GM12878 (cell line): ENCODE data around the gene PIWIL4. TPM values are rescaled to one million over a fixed set of nuclear protein-coding genes. Genes with fewer than 3 reads are reported as not detected.

Source experiments
- ATAC-seq: fragments of 200-7000 bp; cut with Tn5 transposase; 3 replicates; pipeline ENCODE4 v1.9.1; 2020; ENCODE audit warnings: mild to moderate bottlenecking, moderate library complexity
- BruUV-seq: library from RNA; stranded (reverse); fragments of 400-500 nt; replicated peaks from 2 replicates; lab custom pipeline; 2021; lab: Mats Ljungman, UMichigan
- CTCF ChIA-PET: fragments of 300-600 bp; sonication (Branson Sonifier 250); formaldehyde crosslinking; extraction: SDS; loops from one replicate; lab custom pipeline; 2021; ENCODE audit warnings: inconsistent platforms; lab: Yijun Ruan, JAX
- POLR2A ChIA-PET: fragments of 350-600 bp; formaldehyde crosslinking; extraction: SDS; loops from one replicate; lab custom pipeline; 2021; ENCODE audit warnings: inconsistent platforms; lab: Charles Lee
- RAD21 ChIA-PET: fragments of 300-600 bp; sonication (Branson Sonifier 250); formaldehyde crosslinking; loops from one replicate; lab custom pipeline; 2023; ENCODE audit warnings: antibody characterized with exemption; ENCODE audit not compliant: unreplicated experiment; lab: Charles Lee
- SMC1A ChIA-PET: fragments of 300-600 bp; sonication (Branson Sonifier 250); formaldehyde crosslinking; loops from one replicate; lab custom pipeline; 2023; ENCODE audit not compliant: unreplicated experiment, uncharacterized antibody; lab: Charles Lee
- DNase-seq: peaks from one replicate; pipeline ENCODE4 v3.0.0-alpha.2; 2011; ENCODE audit warnings: low read depth, low spot score
- FAIRE-seq: peaks from 3 replicates; lab custom pipeline; 2011; peaks lifted over from hg19 to GRCh38; lab: Jason Lieb, UNC
- H2AFZ ChIP-seq: 2 replicates; pipeline ENCODE4 v1.6.0; 2011; ENCODE audit warnings: low read depth, low read length, control low read depth; ENCODE audit not compliant: control insufficient read depth
- H3K27ac ChIP-seq: 2 replicates; pipeline ENCODE4 v1.5.1; 2011; ENCODE audit warnings: control low read depth; ENCODE audit not compliant: control insufficient read depth, insufficient read depth
- H3K27me3 ChIP-seq, 2 experiments: replicated peaks in 1 of 2; 2 replicates each; pipeline versions ENCODE4 v1.6.0 to v1.6.1; 2011; ENCODE audit warnings: low read length in 1 of 2; ENCODE audit not compliant: control insufficient read depth in 2 of 2, insufficient read depth in 2 of 2
- H3K36me3 ChIP-seq, 2 experiments: 2 replicates each; pipeline ENCODE4 v1.5.1; 2011; ENCODE audit warnings: low read length in 1 of 2; ENCODE audit not compliant: control insufficient read depth in 2 of 2, insufficient read depth in 2 of 2
- H3K4me1 ChIP-seq: 2 replicates; pipeline ENCODE4 v1.6.1; 2011; ENCODE audit warnings: mild to moderate bottlenecking, low read length, moderate library complexity, mixed read lengths; ENCODE audit not compliant: control insufficient read depth, insufficient read depth
- H3K4me2 ChIP-seq: 2 replicates; pipeline ENCODE4 v1.6.0; 2011; ENCODE audit warnings: control low read depth; ENCODE audit not compliant: control insufficient read depth, insufficient read depth
- H3K4me3 ChIP-seq: fragments of 200-600 bp; sonication (generic); 2 replicates; pipeline ENCODE4 v1.5.1; 2016
- H3K79me2 ChIP-seq: 2 replicates; pipeline ENCODE4 v1.6.0; 2011; ENCODE audit warnings: low read length; ENCODE audit not compliant: control insufficient read depth, insufficient read depth
- H3K9ac ChIP-seq: 2 replicates; pipeline ENCODE4 v1.8.0; 2011; ENCODE audit warnings: low read length, control low read depth, mixed read lengths; ENCODE audit not compliant: control insufficient read depth, insufficient read depth
- H3K9me3 ChIP-seq: replicated peaks from 3 replicates; pipeline ENCODE4 v1.5.1; 2011; ENCODE audit warnings: mild to moderate bottlenecking, low read length; ENCODE audit not compliant: control insufficient read depth, insufficient read depth
- H4K20me1 ChIP-seq: 2 replicates; pipeline ENCODE4 v1.6.0; 2011; ENCODE audit not compliant: control insufficient read depth, insufficient read depth
- CBX3 ChIP-seq: fragments of 200-600 bp; sonication (generic); IDR thresholded peaks from 2 replicates; pipeline ENCODE4 v1.6.1; 2016; ENCODE audit warnings: low read depth, borderline replicate concordance
- E2F4 ChIP-seq: IDR thresholded peaks from 2 replicates; pipeline ENCODE4 v1.6.1; 2012; ENCODE audit warnings: low read depth, low read length, improper control_type of control experiment
- IKZF1 ChIP-seq: fragments of 450-650 bp; conservative IDR thresholded peaks from 2 replicates; pipeline ENCODE4 v1.6.1; 2017; ENCODE audit warnings: antibody characterized with exemption, mild to moderate bottlenecking
- PAX8 ChIP-seq: fragments of 450-650 bp; IDR thresholded peaks from 2 replicates; pipeline ENCODE4 v1.6.1; 2017; ENCODE audit warnings: mild to moderate bottlenecking, moderate library complexity
- PKNOX1 ChIP-seq: fragments of 450-650 bp; IDR thresholded peaks from 2 replicates; pipeline ENCODE4 v1.6.1; 2016; ENCODE audit warnings: mild to moderate bottlenecking
- TCF3 ChIP-seq: IDR thresholded peaks from 2 replicates; pipeline ENCODE4 v1.6.1; 2012; ENCODE audit warnings: low read depth, mild to moderate bottlenecking, low read length, borderline replicate concordance; ENCODE audit not compliant: insufficient read depth
- ZNF384 ChIP-seq: IDR thresholded peaks from 2 replicates; pipeline ENCODE4 v1.6.1; 2012; ENCODE audit warnings: low read depth, mild to moderate bottlenecking, low read length, improper control_type of control experiment, borderline replicate concordance
- WGBS: methylation state at CpG from one replicate; pipeline ENCODE4 v1.1.6; 2016; ENCODE audit warnings: low lambda C conversion rate; ENCODE audit not compliant: insufficient replicate concordance, insufficient coverage; ENCODE audit errors: missing lambda C conversion rate; 5-methylcytosine and 5-hydroxymethylcytosine counted together
- in situ Hi-C: fragments of 300-500 bp; cut with MboI; formaldehyde crosslinking; loops from 9 replicates; pipeline ENCODE4 v1.14.3; 2018; ENCODE audit warnings: mixed read lengths
- intact Hi-C: fragments of 100-400 bp; cut with micrococcal nuclease; formaldehyde crosslinking; loops from one replicate; pipeline ENCODE4 v1.14.2; 2022; ENCODE audit not compliant: unreplicated experiment
- polyA plus RNA-seq, 11 experiments: library from polyadenylated mRNA; depleted of rRNA in 4 of 11; unstranded in 6 of 11; stranded (reverse) in 5 of 11; fragments of >200 nt; fragmentation: Nextera tagmentation in 4 of 11; fragmentation: Illumina TruSeq in 1 of 11; extraction: Ambion mirVana in 4 of 11; extraction: Trizol in 1 of 11; gene quantifications; 1 replicate in 1 of 11; 2 replicates in 10 of 11; pipeline versions ENCODE4 v1.2.1 to v1.2.3, GENCODE V29; 2011 to 2016; ENCODE audit warnings: inconsistent platforms in 2 of 11, missing spikeins in 2 of 11, low read depth in 1 of 11
- total RNA-seq, 4 experiments: library from RNA; depleted of rRNA in 3 of 4; stranded (reverse); fragments of >200 nt in 3 of 4; fragmentation: Illumina TruSeq in 1 of 4; extraction: Trizol in 1 of 4; gene quantifications; 2 replicates each; pipeline versions ENCODE4 v1.2.1 to v1.2.3, GENCODE V29; 2013 to 2021

PIWIL4 gene
- total and polyA plus RNA-seq, 10 of the 15 experiments (the other 5 are each of a cell fraction or from before 2014, with no cell fraction given): 0.23 to 13.3 (median 0.47) TPM

GRCh38 chr11:94524341-94524740 is 42.8 kb upstream of the PIWIL4 start:
- Histone ChIP-seq H3K36me3 (no peaks in the 10 kb centered on the region), H3K4me1 (no peaks in the 10 kb centered on the region; the same call in 1 of the 2 replicates), H3K27ac (no peak overlapping the region), H3K4me2 (no peak overlapping the region), H3K9me3 (no peaks in the 10 kb centered on the region), H4K20me1 (no peaks in the 10 kb centered on the region), H2AFZ (no peak overlapping the region), H3K4me3 (no peak overlapping the region), H3K9ac (no peak overlapping the region), H3K27me3 (no peaks in the 10 kb centered on the region), H3K79me2 (no peaks in the 10 kb centered on the region)
- FAIRE-seq (no peak), DNase-seq (no peak), ATAC-seq (no peak)
- intact Hi-C loops: no loop called here
- SMC1A ChIA-PET: interaction anchor here (0.6 to 13.5 kb wide), 8 partner anchors 9 to 191 kb away, joined by 3 to 216 read pairs (median 6); no protein-coding TSS in a partner anchor
- CTCF ChIA-PET: interaction anchor here (1.3 to 15.7 kb wide), 4 partner anchors 23 to 81 kb away, joined by 4 to 337 read pairs (median 191); no protein-coding TSS in a partner anchor
- RAD21 ChIA-PET: interaction anchor here (0.6 to 1.6 kb wide), 5 partner anchors 58 to 87 kb away, joined by 3 to 5 read pairs (median 3); no protein-coding TSS in a partner anchor
- no TSS peak for BruUV-seq
- POLR2A ChIA-PET: interaction anchor here (0.7 kb wide), 2 partner anchors 47 to 73 kb away, joined by 5 read pairs; no protein-coding TSS in a partner anchor
- in situ Hi-C loops: loop anchor here (5.0 kb wide), 1 partner anchor 73 kb away; no protein-coding TSS in a partner anchor
- WGBS: 0% methylated on average over 1 of the region's 1 CpG
- no peak for TF ChIP-seq ZNF384
- TF ChIP-seq PAX8: no peak
- TF ChIP-seq E2F4: no peak
- no peak for TF ChIP-seq TCF3
- TF ChIP-seq IKZF1: no peak
- TF ChIP-seq CBX3: no peak
- no peak for TF ChIP-seq PKNOX1
- TF ChIP-seq, all 136 proteins: peak for 0
